ENCODE data around the gene NEURL2.
"Not testable (repeated sequence)": the region's sequence is repeated elsewhere in the genome, so short reads cannot be mapped to it uniquely, and the experiment has no call there.

The NEURL2 gene

DNA sequence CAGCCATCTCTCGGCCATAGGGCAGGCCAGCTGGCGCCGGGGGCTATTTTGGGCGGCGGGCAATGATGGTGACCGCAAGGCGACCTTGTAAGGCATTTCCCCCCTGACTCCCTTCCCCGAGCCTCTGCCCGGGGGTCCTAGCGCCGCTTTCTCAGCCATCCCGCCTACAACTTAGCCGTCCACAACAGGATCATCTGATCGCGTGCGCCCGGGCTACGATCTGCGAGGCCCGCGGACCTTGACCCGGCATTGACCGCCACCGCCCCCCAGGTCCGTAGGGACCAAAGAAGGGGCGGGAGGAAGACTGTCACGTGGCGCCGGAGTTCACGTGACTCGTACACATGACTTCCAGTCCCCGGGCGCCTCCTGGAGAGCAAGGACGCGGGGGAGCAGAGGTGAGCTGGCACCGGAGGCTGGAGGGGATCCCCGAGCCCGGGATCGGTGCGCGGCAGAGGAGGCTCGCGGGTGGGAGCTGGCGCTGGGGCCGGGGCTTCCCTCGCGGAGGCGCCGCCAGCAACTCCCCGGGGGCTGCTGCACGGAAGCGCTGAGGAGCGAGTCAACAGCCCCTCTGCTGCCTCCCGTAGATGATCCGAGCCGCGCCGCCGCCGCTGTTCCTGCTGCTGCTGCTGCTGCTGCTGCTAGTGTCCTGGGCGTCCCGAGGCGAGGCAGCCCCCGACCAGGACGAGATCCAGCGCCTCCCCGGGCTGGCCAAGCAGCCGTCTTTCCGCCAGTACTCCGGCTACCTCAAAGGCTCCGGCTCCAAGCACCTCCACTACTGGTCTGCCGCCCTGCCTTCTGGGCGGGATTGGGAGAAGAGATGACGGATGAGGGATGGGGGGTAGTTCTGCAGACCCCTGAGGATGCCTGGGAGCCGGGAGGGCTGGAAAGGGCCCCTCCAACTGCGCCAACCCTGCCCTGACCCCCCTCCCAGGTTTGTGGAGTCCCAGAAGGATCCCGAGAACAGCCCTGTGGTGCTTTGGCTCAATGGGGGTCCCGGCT, at the start of gene NEURL2, which contains the start of gene CTSA:
Gene NEURL2 (minus strand): TSS at position 224 of the 999 bp plus-strand sequence. CDS start 217 bp downstream, at position 7.
Gene CTSA (plus strand): TSS at position 351 of the 999 bp plus-strand sequence. CDS start 234 bp downstream, at position 585.
- peak; percentile 60 for DNase-seq

GRCh38 chr20:45940469-45940868, 49.5 kb upstream of the NEURL2 start:
- DNase-seq, result no peak

GRCh38 chr20:45940053-45940452, 49.0 kb upstream of the NEURL2 start:
- no peak for DNase-seq

DNA sequence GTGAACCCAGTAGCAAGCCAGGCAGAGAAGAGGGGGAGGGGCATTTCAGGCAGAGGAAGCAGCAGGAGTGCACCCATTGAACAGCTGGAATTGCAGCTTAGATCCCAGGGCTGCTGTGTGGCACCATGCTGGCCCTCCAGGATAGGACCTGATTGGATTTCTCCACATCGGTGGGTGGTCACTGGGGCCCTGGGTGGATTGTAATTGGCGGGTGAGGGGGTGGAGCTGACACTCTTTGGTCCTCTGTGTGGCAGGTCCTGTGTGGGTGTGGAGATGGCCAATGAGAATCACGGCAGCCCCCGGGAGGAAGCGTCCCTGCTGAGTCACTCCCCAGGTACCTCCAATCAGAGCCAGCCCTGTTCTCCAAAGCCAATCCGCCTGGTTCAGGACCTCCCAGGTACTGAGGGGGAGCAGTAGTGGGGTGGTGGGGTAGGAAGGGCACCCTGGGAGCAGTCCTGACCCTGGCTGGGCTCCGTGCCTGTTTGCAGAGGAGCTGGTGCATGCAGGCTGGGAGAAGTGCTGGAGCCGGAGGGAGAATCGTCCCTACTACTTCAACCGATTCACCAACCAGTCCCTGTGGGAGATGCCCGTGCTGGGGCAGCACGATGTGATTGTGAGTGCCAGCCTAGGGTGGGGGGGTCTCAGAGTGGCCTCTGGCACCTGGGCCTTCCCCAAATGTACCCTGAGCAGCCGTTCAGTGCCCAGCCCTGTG, 47.9 kb upstream of the NEURL2 start:
- no peak for DNase-seq

GRCh38 chr20:45937765-45938164, 46.8 kb upstream of the NEURL2 start:
- DNase-seq, result no peak

GRCh38 chr20:45935416-45936046, 44.5 kb upstream of the NEURL2 start:
- no peak for DNase-seq

- DNase-seq, result peak; percentile 91
These were observed 43.8 kb upstream of the NEURL2 start, which contains the start of gene PCIF1 for GRCh38 chr20:45934586-45935415. PCIF1 (plus strand) TSS chr20:45934683; CDS start chr20:45939000, 4,317 bp downstream.

GRCh38 chr20:45934046-45934585, 43.1 kb upstream of the NEURL2 start:
- DNase-seq, result peak; percentile 61

GRCh38 chr20:45933266-45934045, 42.4 kb upstream of the NEURL2 start:
- peak; percentile 67 for DNase-seq

GRCh38 chr20:45931680-45932079, 40.7 kb upstream of the NEURL2 start:
- DNase-seq, result not testable (repeated sequence)

GRCh38 chr20:45927071-45927878, 36.3 kb upstream of the NEURL2 start:
- DNase-seq, result no peak

DNA sequence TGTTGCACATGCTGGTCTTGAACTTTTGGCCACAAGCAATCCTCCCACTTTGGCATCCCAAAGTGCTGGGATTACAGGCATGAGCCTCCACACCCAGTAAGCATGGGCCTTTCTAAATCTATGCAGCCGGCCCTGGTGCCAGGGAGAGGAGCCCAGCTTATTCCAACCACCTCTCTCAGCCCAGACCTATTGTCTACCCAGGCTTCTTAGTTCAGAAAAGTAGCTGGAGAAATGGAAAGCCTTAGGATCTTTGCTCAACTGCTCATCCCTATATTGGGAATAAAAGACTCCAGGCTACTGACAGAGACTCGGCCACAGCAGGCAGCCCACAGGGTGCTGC, 35.7 kb upstream of the NEURL2 start:
- DNase-seq, result no peak

DNA sequence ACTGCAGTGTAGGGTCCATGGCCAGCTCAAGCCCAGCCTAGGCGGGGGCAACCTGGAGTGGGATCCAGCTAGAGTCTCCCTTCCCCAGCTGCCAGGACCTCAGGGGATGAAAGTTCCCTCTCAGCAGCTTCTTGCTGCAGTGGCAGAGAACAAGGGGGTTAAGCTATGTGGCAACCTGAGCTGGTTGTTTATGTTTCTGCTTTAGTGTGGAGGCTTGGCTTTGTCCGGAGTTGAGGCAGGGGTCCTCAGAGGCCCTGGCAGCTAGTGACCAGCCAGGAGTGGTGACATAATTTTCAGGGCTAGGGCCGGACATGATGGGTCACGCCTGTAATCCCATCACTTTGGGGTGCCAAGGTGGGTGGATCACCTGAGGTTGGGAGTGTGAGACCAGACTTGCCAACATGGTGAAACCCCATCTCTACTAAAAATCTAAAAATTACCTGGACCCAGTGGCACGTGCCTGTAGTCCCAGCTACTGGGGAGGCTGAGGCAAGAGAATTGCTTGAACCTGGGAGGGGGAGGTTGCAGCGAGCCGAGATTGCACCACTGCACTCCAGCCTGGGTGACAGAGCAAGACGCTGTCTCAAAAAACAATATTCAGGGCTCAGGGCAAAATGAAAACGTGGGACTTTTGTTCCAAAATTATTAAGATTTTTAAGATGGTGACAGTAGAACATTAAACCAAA, 35.0 kb upstream of the NEURL2 start:
- no peak for DNase-seq

DNA sequence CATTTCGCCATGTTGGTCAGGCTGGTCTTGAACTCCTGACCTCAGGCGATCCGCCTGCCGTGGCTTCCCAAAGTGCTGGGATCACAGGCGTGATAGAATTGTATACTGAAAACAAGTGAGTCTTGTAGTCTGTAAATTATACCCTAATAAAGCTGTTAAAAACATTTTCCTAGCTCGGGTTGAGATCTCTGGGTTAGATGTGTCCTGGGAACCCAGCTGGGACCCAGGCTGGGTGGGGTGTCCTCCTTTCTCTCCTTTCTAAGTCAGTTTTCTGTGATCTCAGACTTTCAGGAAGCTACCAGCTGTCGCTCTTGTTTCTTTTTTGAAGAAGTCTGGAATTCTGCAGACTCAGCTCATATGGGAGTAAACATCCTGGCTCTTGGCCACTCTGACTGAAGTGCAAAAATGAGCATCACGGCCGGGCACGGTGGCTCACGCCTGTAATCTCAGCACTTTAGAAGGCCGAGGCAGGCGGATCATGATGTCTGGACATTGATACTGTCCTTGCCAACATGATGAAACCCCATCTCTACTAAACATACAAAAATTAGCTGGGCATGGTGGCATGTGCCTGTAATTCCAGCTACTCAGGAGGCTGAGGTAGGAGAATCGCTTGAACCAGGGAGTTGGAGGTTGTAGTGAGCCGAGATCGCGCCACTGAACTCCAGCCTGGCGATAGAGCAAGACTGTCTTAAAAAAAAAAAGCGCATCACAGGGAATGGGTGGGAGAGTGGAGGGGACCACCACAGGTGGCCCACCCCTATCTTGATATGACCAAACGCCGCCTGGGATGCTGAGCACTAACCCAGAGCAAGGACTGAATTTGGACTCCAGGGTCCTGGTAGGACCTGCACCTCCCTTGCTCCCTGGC, 33.6 kb upstream of the NEURL2 start:
- DNase-seq, result no peak

DNA sequence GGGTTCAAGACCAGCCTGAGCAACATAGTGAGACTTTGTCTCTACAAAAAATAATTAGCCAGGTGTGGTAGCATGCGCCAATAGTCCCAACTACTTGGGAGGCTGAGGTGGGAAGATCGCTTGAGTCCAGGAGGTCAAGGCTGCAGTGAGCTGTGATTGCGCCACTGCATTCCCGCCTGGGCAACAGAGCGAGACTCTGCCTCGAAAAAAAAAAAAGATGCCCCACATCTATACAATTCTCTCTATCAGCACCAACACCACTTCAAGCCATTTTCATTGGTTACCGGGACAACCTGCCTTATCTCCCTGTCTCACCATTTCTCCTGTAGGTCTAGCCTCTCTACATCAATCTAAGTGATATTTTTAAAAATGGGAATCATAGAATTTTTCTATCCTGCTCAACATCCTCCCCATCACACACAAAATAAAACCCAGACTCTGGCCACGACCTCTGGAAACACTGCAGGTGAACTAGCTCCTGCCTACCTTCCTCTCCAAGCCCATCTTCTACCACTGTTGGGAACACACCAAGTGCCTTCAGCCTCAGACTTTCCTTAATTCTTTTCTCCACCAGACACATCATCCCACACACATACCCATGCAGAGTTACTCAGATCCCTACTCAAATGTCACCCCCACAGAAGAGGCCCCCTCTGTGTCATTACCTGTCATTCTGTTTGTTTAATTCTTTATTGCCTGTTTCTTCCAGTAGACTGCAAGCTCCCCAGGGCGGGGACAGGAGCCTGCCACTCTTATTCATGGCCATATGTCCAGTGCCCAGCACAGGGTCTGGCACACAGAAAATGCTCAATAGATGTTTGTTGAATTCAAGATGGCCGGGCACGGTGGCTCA, 30.6 kb upstream of the NEURL2 start:
- no peak for DNase-seq

GRCh38 chr20:45920462-45921336, 29.7 kb upstream of the NEURL2 start:
- DNase-seq, result no peak

Data from NCI-H446 treated with DMSO at 0.1 percent for 48 hours (cell line).